CD1c-positive myeloid dendritic cell (primary cell): ENCODE measurements around the gene PBX1.

Source experiments
- DNase-seq: peaks from one replicate; pipeline ENCODE4 v3.0.0-alpha.2; 2016; ENCODE audit errors: extremely low spot score

Gene PBX1

DNA sequence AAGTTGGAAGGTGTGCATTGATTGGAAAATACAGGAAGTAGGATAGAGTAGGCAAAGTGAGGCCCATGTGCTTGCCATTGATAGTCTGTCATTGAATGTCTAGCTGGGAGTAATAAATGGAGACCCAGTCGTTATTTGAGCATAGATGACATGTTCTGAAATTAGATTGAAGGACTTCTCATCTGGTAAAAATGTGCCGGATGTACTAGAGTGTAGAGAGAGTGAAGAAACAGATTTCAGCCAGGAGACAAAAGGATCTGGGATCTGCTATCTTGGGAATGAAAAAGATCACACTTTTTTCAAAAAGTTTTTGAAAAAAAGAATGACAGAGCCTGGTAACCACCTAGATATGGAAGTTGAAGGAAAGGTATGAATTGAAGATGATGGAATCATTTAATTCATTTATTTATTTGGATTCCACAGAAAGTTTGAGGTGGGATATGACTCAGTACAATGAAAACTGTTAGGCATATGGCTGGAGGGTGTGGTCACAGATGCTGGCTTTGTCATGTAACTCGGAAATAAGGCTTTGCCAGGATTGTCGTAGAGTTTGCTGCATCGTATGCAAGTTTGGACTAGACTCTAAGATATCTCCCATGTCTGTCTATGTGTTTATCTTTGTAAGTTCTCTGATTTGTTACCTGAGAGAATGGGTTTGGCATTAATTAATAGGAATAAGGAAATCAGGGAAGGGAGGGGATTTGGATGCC, 137.1 kb downstream of the PBX1 start:
- DNase-seq, result no peak

DNA sequence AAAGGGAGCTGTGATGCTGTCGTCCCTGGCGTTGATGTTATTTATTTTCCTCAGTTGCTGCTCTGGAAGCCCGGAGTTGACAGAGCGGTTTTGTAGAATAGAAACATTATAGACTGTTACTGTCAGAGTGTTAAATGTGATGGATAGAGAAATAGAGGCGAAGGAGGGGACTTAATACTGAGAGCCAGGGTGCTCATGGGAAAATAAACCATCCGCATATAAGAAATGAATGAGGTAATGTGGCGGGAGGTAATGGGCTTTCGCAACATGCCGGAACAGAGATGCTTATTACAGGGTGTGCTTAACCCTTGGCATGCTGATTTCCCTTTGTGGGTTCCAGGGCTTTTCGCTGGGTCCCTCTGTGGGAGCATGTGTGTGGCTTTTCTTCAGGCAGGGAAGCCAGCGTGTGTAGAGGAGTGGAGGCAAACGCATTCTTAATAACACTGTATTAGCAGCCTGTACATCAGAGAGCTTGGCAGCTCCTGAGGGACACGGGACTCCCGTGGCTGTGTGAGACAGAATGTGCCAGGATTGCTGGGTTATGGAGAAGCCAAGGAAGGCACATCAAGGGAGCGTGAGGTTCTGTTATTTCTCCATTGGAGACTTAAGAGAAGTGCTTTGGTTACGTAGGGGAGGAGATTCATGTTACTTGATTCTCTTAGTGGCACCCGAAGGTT, 141.0 kb downstream of the PBX1 start:
- DNase-seq, result no peak

GRCh38 chr1:164700683-164701082, 141.7 kb downstream of the PBX1 start:
- DNase-seq, result no peak

- DNase-seq, result no peak
Measured at GRCh38 chr1:164701189-164701761, 142.3 kb downstream of the PBX1 start.

- no peak for DNase-seq
Measured at GRCh38 chr1:164702216-164702615, 143.2 kb downstream of the PBX1 start.

GRCh38 chr1:164702664-164703063, 143.7 kb downstream of the PBX1 start:
- DNase-seq, result no peak

DNA sequence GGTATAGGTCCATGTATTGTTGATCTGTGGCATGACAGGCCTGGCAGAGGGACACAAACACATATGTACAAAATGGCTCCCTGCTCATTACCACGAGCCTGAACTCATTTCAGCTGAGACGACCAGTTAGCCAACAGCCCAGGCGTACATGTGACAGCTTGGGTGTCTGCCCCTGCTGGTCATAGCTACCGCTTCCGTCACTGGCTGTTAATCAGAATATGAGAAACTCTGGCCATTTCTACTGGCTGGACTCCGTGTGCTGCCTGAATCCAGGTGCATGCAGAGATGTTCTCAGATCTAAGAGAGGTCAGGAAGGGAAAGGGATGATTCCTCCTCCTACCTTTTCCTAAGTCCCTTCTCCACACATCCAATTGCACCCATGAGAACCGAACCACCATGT, 144.5 kb downstream of the PBX1 start:
- DNase-seq, result no peak

- no peak for DNase-seq
Measured at GRCh38 chr1:164703960-164704411, 145.0 kb downstream of the PBX1 start.

DNA sequence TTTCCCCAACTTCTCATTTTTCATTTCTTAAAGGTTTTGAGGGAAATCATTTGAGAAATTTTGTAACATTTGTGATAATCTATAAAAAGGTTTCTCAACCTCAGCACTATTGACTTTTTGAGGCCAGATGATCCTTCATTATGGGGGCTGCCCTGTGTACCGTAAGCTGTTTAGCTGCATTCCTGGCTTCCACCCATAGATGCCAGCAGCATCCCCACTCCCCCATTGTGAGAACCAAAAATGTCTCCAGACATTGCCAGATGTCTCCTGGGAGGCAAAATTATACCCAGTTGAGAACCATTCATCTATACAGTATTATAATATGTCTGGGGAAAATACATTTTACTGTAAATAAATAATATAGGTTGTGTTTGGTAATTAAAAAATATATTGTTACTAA, 146.0 kb downstream of the PBX1 start:
- no peak for DNase-seq

DNA sequence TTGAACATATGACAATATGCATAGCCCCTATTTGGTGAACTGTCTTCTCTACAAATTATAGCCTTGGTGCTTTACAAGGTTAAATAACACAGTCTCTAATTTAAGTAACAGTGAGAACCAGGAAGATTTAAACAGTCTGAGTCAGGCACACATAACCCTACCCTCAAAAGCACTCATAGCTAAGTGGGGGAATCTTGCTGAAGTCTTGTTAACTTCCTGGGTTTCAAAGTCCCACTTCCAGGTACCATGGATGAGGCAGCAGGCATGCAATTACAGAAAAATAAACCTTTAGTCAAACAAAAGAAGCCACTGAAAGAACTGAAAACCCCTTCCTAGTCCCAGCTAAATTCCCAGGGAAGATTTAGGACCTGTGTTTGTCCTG, 147.6 kb downstream of the PBX1 start:
- DNase-seq, result no peak

DNA sequence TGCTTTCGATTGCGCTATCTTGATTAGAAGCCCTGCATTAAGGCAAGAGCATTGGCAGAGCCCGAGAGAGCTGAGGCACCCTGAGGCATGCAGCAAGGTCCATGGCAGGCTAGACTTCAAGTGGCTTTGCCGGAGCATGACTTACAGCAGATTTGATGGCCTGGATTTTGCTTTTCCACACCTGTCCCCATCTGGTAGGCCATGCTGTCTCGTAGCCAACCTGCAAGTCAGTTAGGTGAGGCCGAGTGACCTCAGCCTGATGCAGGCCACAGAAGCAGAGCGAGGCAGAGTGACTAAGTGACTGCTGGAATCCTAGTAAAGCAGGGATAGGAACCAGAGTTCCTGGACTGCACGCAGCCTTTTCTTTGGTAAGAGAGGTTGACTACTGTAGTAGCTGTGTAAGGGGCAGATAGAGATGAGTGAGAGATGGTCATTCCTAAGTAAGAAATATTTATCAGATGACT, 148.9 kb downstream of the PBX1 start:
- no peak for DNase-seq

DNA sequence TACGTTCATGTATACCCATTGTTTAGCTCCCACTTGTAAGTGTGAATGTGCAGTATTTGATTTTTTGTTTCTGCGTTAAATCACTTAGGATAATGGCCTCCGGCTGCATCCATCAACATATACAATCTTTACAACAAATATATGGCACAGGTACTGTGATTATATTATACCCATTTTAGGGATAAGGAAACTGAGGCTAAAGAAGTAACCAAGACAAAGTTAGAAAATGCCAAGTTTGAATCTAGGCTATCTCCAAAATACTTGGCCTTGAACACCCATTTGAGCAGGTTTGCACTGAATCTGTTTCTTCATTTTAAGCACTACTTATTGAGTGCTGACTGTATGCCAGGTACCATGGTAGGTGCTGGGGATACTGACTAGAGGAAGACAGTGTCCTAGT, 149.6 kb downstream of the PBX1 start:
- DNase-seq, result no peak

- peak; percentile 67 for DNase-seq
Measured at GRCh38 chr1:164709126-164709525, 150.1 kb downstream of the PBX1 start.

DNA sequence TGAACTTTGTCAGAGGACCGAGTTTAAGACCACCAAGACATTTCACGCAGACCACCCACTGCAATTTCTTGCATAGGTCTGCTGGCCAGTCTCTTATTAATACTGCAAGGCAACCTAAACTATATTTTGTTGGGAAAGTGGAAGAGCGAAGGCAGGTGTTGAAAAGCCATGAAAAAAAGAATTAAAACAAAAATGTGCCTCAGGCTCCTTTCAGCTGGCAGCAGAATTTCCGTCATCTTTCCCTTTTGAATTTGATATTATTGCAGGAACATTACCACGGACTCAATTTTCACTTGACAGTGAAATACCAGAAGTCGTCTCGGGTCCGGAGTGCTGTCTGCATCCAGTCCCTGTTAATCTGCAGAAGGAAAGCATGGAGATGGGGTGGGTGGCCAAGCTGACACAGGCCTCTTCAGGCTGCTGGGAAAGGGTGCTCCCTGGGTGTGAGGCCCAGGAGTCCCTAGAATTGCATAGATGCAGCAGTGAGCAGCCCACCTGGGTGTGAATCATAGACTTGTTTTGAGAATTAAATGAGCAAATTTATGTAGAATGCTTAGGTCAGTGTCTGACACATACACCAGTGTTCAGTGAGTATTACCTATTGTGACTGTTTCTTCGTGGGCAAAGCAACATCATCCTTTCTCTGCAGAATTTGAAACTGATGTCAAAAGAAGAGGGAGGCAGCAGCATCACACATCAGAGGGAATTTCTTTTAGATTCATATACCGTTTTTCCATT, 150.7 kb downstream of the PBX1 start:
- no peak for DNase-seq

GRCh38 chr1:164712131-164713036, 153.4 kb downstream of the PBX1 start:
- no peak for DNase-seq

GRCh38 chr1:164713456-164714207, 154.6 kb downstream of the PBX1 start:
- DNase-seq, result no peak

GRCh38 chr1:164716992-164717703, 158.2 kb downstream of the PBX1 start:
- peak; percentile 83 for DNase-seq

DNA sequence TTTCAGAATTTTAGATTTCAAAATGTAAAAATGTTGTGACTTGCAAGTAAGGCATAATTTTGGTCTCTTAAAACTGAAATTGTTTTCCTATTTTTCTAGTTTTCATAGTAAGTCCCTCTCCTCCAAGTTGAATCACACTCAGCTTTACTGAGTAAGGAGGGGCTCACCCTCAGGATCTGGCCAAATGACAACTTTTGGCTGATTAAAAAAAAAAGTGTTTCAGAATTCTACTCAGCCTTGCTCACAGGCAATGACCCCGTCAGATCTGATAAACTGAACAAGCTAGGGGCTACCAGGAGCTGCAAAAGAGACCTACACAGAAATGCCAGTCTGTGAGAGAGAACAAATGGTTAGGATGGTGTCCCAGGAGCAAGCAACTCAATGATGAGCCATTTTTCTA, 159.8 kb downstream of the PBX1 start:
- DNase-seq, result no peak

- peak; percentile 58 for DNase-seq
Measured at GRCh38 chr1:164719676-164720439, 160.9 kb downstream of the PBX1 start.
